SK-N-SH (cell line): ENCODE measurements around the gene TMC1. TPM values are rescaled to one million over a fixed set of nuclear protein-coding genes. Genes with fewer than 3 reads are reported as not detected.

Experiments used
- CTCF ChIA-PET: fragments of 300-600, 350-600 bp; formaldehyde crosslinking; extraction: SDS; loops from one replicate; lab custom pipeline; 2021; lab: Yijun Ruan, JAX
- POLR2A ChIA-PET: fragments of 350-600 bp; sonication (Branson Sonifier 250); formaldehyde crosslinking; extraction: SDS; loops from one replicate; lab custom pipeline; 2020; ENCODE audit warnings: antibody characterized with exemption, inconsistent platforms; lab: Yijun Ruan, JAX
- DNase-seq: peaks from one replicate; pipeline ENCODE4 v3.0.0; 2012
- H2AFZ ChIP-seq: fragments of 200-600 bp; sonication (generic); 2 replicates; pipeline ENCODE4 v1.8.1; 2016; ENCODE audit warnings: antibody characterized with exemption, mild to moderate bottlenecking, low read depth
- H3F3A ChIP-seq: fragments of 200-600 bp; sonication (generic); replicated peaks from 2 replicates; pipeline ENCODE3; 2016; ENCODE audit warnings: antibody characterized with exemption, mild to moderate bottlenecking; ENCODE audit not compliant: insufficient read depth
- H3K27ac ChIP-seq, 2 experiments: fragments of 200-500 bp in 1 of 2; fragments of 200-600 bp in 1 of 2; sonication (Bioruptor generic) in 1 of 2; sonication (generic), shearing (Covaris generic) in 1 of 2; 2 replicates each; pipeline versions ENCODE4 v1.5.1 to v1.6.1; 2014 to 2016; ENCODE audit warnings: low read depth in 2 of 2, inconsistent platforms in 1 of 2, low read length in 1 of 2, mild to moderate bottlenecking in 1 of 2, mixed read lengths in 1 of 2
- H3K27me3 ChIP-seq: fragments of 200-600 bp; sonication (generic), shearing (Covaris generic); 2 replicates; pipeline ENCODE4 v1.6.1; 2016; ENCODE audit warnings: mixed run types; ENCODE audit not compliant: insufficient read depth
- H3K36me3 ChIP-seq, 2 experiments: fragments of 200-500 bp in 1 of 2; fragments of 200-600 bp in 1 of 2; sonication (Bioruptor generic) in 1 of 2; sonication (generic) in 1 of 2; replicated peaks in 1 of 2; 2 replicates each; pipeline versions ENCODE3 to v1.5.1; 2014 to 2016; ENCODE audit warnings: low read length in 1 of 2, mild to moderate bottlenecking in 1 of 2; ENCODE audit not compliant: insufficient read depth in 2 of 2, control insufficient read depth in 1 of 2
- H3K4me1 ChIP-seq, 2 experiments: fragments of 200-500 bp in 1 of 2; fragments of 200-600 bp in 1 of 2; sonication (Bioruptor generic) in 1 of 2; sonication (generic), shearing (Covaris generic) in 1 of 2; 2 replicates each; pipeline versions ENCODE4 v1.5.1 to v1.6.1; 2014 to 2016; ENCODE audit warnings: low read depth in 1 of 2, low read length in 1 of 2, mixed run types in 1 of 2; ENCODE audit not compliant: insufficient read depth in 2 of 2, control insufficient read depth in 1 of 2
- H3K4me2 ChIP-seq: fragments of 200-600 bp; sonication (generic), shearing (Covaris generic); 2 replicates; pipeline ENCODE4 v1.6.1; 2017; ENCODE audit warnings: mixed run types
- H3K4me3 ChIP-seq, 2 experiments: fragments of 200-500 bp in 1 of 2; fragments of 200-600 bp in 1 of 2; sonication (Bioruptor generic) in 1 of 2; sonication (generic), shearing (Covaris generic) in 1 of 2; 2 replicates each; pipeline versions ENCODE4 v1.5.1 to v1.8.1; 2014 to 2016; ENCODE audit warnings: low read depth in 2 of 2, inconsistent platforms in 1 of 2, low read length in 1 of 2, mild to moderate bottlenecking in 1 of 2, mixed read lengths in 1 of 2, moderate library complexity in 1 of 2
- H3K79me2 ChIP-seq: fragments of 200-600 bp; sonication (generic); 2 replicates; pipeline ENCODE4 v1.8.1; 2017; ENCODE audit warnings: mild to moderate bottlenecking; ENCODE audit not compliant: insufficient read depth
- H3K9ac ChIP-seq: fragments of 200-600 bp; sonication (generic); 2 replicates; pipeline ENCODE4 v1.6.1; 2017; ENCODE audit warnings: mixed run types
- H3K9me2 ChIP-seq: fragments of 200-600 bp; sonication (generic); 2 replicates; pipeline ENCODE4 v1.6.1; 2017; ENCODE audit warnings: mixed run types
- H3K9me3 ChIP-seq: fragments of 200-600 bp; sonication (generic); 2 replicates; pipeline ENCODE4 v1.6.1; 2017; ENCODE audit warnings: mixed run types, mild to moderate bottlenecking, moderate library complexity
- H4K20me1 ChIP-seq: fragments of 200-600 bp; sonication (generic); 2 replicates; pipeline ENCODE4 v1.6.1; 2017; ENCODE audit warnings: mild to moderate bottlenecking, mixed run types; ENCODE audit not compliant: insufficient read depth
- EP300 ChIP-seq, 2 experiments: IDR thresholded peaks; 2 replicates each; pipeline versions ENCODE4 v1.4.0 to v1.6.1; 2012; ENCODE audit warnings: borderline replicate concordance in 1 of 2, low read depth in 1 of 2, low read length in 1 of 2
- FOXJ3 ChIP-seq: sonication (generic); formaldehyde crosslinking; IDR thresholded peaks from 2 replicates; pipeline ENCODE4 v1.5.1; 2020; ENCODE audit warnings: mild to moderate bottlenecking, missing genetic modification reagents
- FOXM1 ChIP-seq: IDR thresholded peaks from 2 replicates; pipeline ENCODE4 v1.4.0; 2012; ENCODE audit warnings: low read depth, mild to moderate bottlenecking
- JUND ChIP-seq: IDR thresholded peaks from 2 replicates; pipeline ENCODE4 v1.4.0; 2012
- NRF1 ChIP-seq: IDR thresholded peaks from 2 replicates; pipeline ENCODE4 v1.6.1; 2012; ENCODE audit warnings: low read depth, mild to moderate bottlenecking, low read length
- POLR2AphosphoS5 ChIP-seq: IDR thresholded peaks from 2 replicates; pipeline ENCODE4 v1.6.1; 2012; ENCODE audit warnings: low read depth, low read length
- TEAD4 ChIP-seq: IDR thresholded peaks from 2 replicates; pipeline ENCODE4 v1.4.0; 2012; ENCODE audit warnings: mild to moderate bottlenecking, borderline replicate concordance; ENCODE audit not compliant: insufficient read depth
- YY1 ChIP-seq: IDR thresholded peaks from 2 replicates; pipeline ENCODE4 v1.4.0; 2012; ENCODE audit warnings: low read depth, mild to moderate bottlenecking
- WGBS: methylation state at CpG from one replicate; pipeline ENCODE4 v1.1.6; 2017; ENCODE audit warnings: low lambda C conversion rate; 5-methylcytosine and 5-hydroxymethylcytosine counted together
- polyA plus RNA-seq, 3 experiments: library from polyadenylated mRNA; depleted of rRNA; stranded (reverse); fragments of >200 nt; gene quantifications; 2 replicates each; pipeline ENCODE4 v1.2.3, GENCODE V29; 2012
- TF ChIP-seq, protein P1 (sequence below): IDR thresholded peaks from 2 replicates; pipeline ENCODE4 v1.6.1; 2012; ENCODE audit warnings: mild to moderate bottlenecking, low read depth, low read length, moderate library complexity
- TF ChIP-seq, protein P2 (sequence below): fragments of 200-600 bp; sonication (generic); IDR thresholded peaks from 2 replicates; pipeline ENCODE4 v1.6.1; 2017; ENCODE audit warnings: antibody characterized with exemption, mild to moderate bottlenecking, moderate library complexity
- TF ChIP-seq, protein P3 (sequence below): fragments of 150-350 bp; IDR thresholded peaks from 2 replicates; pipeline ENCODE4 v1.6.1; 2017; ENCODE audit warnings: antibody characterized with exemption, low read length, low read depth, borderline replicate concordance
- TF ChIP-seq, protein P4 (sequence below): IDR thresholded peaks from 2 replicates; pipeline ENCODE4 v1.4.0; 2012; ENCODE audit warnings: low read depth

TMC1 gene
- polyA plus RNA-seq, 1 of the 3 experiments (the other 2 are of a cell fraction), result not detected

DNA sequence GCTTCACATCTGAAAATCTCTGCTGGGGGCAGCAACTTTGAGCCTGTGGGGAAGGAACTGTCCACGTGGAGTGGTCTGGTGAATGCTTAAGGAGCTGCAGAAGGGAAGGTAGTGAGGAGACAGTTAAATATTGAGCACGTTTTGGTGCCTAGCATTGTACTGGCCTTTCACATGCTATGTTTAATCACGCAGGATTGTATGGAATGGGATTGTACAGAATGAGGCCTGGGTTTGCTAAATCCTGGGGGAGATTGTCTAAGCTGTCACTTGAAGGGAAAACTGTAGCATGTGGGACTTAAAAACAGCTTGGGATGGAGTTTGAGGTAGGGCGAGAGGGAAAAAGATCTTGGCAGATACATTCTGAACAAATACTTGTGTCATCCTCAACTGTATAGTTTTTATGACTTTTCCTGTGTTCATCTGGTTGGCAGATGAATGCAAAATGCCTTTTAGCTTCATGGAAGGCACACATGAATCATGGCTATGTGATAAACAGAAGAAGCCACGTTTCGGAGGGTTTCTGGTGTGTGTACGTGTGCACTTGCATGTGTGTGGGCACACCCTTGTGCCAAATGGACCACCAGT lies 106.6 kb downstream of the TMC1 start:
- no peaks in the 10 kb centered on the region for H3K9me3 ChIP-seq
- ChIA-PET CTCF (no interaction called here), POLR2A (no interaction called here)
- H3K4me1 ChIP-seq, result no peaks in the 10 kb centered on the region
- no peaks in the 10 kb centered on the region for H3K79me2 ChIP-seq
- no peak overlapping the region for H2AFZ ChIP-seq
- no peak overlapping the region for H3K4me3 ChIP-seq
- no peaks in the 10 kb centered on the region for H3K36me3 ChIP-seq
- no peaks in the 10 kb centered on the region for H3F3A ChIP-seq
- no peaks in the 10 kb centered on the region for H4K20me1 ChIP-seq
- WGBS, result 14% methylated on average over 7 of the region's 7 CpGs
- TF ChIP-seq FOXJ3 (CRISPR knock-in tag) (no peak), NRF1 (no peak), TEAD4 (no peak), POLR2AphosphoS5 (no peak), YY1 (no peak), JUND (no peak)
- TF ChIP-seq, protein P1, sequence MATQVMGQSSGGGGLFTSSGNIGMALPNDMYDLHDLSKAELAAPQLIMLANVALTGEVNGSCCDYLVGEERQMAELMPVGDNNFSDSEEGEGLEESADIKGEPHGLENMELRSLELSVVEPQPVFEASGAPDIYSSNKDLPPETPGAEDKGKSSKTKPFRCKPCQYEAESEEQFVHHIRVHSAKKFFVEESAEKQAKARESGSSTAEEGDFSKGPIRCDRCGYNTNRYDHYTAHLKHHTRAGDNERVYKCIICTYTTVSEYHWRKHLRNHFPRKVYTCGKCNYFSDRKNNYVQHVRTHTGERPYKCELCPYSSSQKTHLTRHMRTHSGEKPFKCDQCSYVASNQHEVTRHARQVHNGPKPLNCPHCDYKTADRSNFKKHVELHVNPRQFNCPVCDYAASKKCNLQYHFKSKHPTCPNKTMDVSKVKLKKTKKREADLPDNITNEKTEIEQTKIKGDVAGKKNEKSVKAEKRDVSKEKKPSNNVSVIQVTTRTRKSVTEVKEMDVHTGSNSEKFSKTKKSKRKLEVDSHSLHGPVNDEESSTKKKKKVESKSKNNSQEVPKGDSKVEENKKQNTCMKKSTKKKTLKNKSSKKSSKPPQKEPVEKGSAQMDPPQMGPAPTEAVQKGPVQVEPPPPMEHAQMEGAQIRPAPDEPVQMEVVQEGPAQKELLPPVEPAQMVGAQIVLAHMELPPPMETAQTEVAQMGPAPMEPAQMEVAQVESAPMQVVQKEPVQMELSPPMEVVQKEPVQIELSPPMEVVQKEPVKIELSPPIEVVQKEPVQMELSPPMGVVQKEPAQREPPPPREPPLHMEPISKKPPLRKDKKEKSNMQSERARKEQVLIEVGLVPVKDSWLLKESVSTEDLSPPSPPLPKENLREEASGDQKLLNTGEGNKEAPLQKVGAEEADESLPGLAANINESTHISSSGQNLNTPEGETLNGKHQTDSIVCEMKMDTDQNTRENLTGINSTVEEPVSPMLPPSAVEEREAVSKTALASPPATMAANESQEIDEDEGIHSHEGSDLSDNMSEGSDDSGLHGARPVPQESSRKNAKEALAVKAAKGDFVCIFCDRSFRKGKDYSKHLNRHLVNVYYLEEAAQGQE, result no peak
- TF ChIP-seq, protein P2, sequence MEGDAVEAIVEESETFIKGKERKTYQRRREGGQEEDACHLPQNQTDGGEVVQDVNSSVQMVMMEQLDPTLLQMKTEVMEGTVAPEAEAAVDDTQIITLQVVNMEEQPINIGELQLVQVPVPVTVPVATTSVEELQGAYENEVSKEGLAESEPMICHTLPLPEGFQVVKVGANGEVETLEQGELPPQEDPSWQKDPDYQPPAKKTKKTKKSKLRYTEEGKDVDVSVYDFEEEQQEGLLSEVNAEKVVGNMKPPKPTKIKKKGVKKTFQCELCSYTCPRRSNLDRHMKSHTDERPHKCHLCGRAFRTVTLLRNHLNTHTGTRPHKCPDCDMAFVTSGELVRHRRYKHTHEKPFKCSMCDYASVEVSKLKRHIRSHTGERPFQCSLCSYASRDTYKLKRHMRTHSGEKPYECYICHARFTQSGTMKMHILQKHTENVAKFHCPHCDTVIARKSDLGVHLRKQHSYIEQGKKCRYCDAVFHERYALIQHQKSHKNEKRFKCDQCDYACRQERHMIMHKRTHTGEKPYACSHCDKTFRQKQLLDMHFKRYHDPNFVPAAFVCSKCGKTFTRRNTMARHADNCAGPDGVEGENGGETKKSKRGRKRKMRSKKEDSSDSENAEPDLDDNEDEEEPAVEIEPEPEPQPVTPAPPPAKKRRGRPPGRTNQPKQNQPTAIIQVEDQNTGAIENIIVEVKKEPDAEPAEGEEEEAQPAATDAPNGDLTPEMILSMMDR, result no peak
- TF ChIP-seq, all 33 proteins: peak for 0
- Histone ChIP-seq H3K4me2 (no peak overlapping the region), H3K27me3 (peaks cover 16% of the 10 kb centered on the region; the same call in 1 of the 2 replicates), H3K27ac (no peak overlapping the region), H3K9me2 (no peaks in the 10 kb centered on the region), H3K9ac (no peak overlapping the region)
- DNase-seq, result no peak

DNA sequence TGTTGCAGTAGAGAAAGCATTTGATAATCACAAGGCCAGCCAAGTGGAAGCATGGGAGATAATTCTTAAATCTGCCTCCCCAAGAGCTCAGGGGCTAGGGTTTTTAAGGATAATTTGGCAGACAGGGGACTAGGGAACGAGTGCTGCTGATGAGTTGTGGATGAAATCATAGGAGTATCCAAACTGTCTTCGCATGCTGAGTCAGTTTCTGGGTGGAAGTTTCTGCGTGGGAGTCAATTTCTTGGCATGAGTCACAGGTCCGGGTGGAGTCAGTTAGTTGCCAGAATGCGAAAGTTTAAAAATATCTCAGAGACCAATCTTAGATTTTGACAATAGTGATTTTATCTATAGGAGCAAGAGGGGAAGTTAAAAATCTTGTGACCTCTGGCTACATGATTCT lies 112.6 kb downstream of the TMC1 start:
- no peak overlapping the region for H2AFZ ChIP-seq
- H3K9ac ChIP-seq, result no peak overlapping the region
- H3K27ac ChIP-seq, result no peak overlapping the region
- CTCF ChIA-PET, result no interaction called here
- H3F3A ChIP-seq, result no peaks in the 10 kb centered on the region
- no peaks in the 10 kb centered on the region for H3K4me1 ChIP-seq
- WGBS, result 2% methylated on average over 5 of the region's 5 CpGs
- H3K36me3 ChIP-seq, result no peaks in the 10 kb centered on the region
- no peak overlapping the region for H3K4me2 ChIP-seq
- no peaks in the 10 kb centered on the region for H4K20me1 ChIP-seq
- POLR2A ChIA-PET, result no interaction called here
- TF ChIP-seq, protein P3, sequence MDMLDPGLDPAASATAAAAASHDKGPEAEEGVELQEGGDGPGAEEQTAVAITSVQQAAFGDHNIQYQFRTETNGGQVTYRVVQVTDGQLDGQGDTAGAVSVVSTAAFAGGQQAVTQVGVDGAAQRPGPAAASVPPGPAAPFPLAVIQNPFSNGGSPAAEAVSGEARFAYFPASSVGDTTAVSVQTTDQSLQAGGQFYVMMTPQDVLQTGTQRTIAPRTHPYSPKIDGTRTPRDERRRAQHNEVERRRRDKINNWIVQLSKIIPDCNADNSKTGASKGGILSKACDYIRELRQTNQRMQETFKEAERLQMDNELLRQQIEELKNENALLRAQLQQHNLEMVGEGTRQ, result no peak
- TF ChIP-seq NRF1, result no peak
- TF ChIP-seq, protein P2, result no peak
- no peak for TF ChIP-seq EP300 (IDR thresholded peaks at IDR 0.05; ENCODE audit: borderline replicate concordance in 1 of 2, low read depth in 1 of 2, low read length in 1 of 2)
- TF ChIP-seq FOXM1, result no peak
- TF ChIP-seq, protein P4, sequence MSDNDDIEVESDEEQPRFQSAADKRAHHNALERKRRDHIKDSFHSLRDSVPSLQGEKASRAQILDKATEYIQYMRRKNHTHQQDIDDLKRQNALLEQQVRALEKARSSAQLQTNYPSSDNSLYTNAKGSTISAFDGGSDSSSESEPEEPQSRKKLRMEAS, result no peak
- peaks cover 6% of the 10 kb centered on the region; the same call in 1 of the 2 replicates for H3K27me3 ChIP-seq
- H3K9me3 ChIP-seq, result no peaks in the 10 kb centered on the region
- no peaks in the 10 kb centered on the region for H3K79me2 ChIP-seq
- H3K4me3 ChIP-seq, result no peak overlapping the region
- no peaks in the 10 kb centered on the region for H3K9me2 ChIP-seq
- no peak for DNase-seq
